Measurements from ENCODE around the gene MAP3K10.

GRCh38 chr19:40251244-40251643 is 60.0 kb downstream of the MAP3K10 start:
- TF ChIP-seq NFE2L2 (IDR thresholded peaks at IDR 0.05; ENCODE audit: low read depth, low read length) (no peak), POLR2A (IDR thresholded peaks at IDR 0.05; ENCODE audit: low read depth, low read length) (no peak), CEBPB (IDR thresholded peaks at IDR 0.05; ENCODE audit: low read depth, low read length) (no peak)
